Measurements from ENCODE around the gene PLXNA1.

PLXNA1 gene

GRCh38 chr3:127003175-127003555 lies 20.2 kb downstream of the PLXNA1 start:
- CTCF ChIA-PET: no interaction called here
- TF ChIP-seq FOXA1 (IDR thresholded peaks at IDR 0.05) (no peak), TARDBP (IDR thresholded peaks at IDR 0.05) (no peak), SP1 (IDR thresholded peaks at IDR 0.05) (no peak), LEF1 (IDR thresholded peaks at IDR 0.05; ENCODE audit: borderline replicate concordance) (no peak), BHLHE40 (IDR thresholded peaks at IDR 0.05; ENCODE audit: borderline replicate concordance) (no peak), HDGF (IDR thresholded peaks at IDR 0.05; ENCODE audit: borderline replicate concordance) (no peak), NFRKB (IDR thresholded peaks at IDR 0.05) (no peak), L3MBTL2 (conservative IDR thresholded peaks at IDR 0.05) (no peak)
- DNase-seq (ENCODE audit: extremely low spot score): no peak
- POLR2A ChIA-PET: no interaction called here

- TF ChIP-seq SUZ12 (IDR thresholded peaks at IDR 0.05) (no peak), LEF1 (IDR thresholded peaks at IDR 0.05; ENCODE audit: borderline replicate concordance) (no peak), HDGF (IDR thresholded peaks at IDR 0.05; ENCODE audit: borderline replicate concordance) (no peak), BHLHE40 (IDR thresholded peaks at IDR 0.05; ENCODE audit: borderline replicate concordance) (no peak), PKNOX1 (IDR thresholded peaks at IDR 0.05) (no peak), CTBP1 (IDR thresholded peaks at IDR 0.05; ENCODE audit: borderline replicate concordance) (no peak), FOXK2 (IDR thresholded peaks at IDR 0.05) (no peak), TARDBP (IDR thresholded peaks at IDR 0.05) (no peak), SP1 (IDR thresholded peaks at IDR 0.05) (no peak), FOXM1 (IDR thresholded peaks at IDR 0.05; ENCODE audit: borderline replicate concordance) (no peak)
- CTCF ChIA-PET: no interaction called here
- POLR2A ChIA-PET: no interaction called here
- no peak for DNase-seq (ENCODE audit: extremely low spot score)
Measured at GRCh38 chr3:127003601-127004280, 20.8 kb downstream of the PLXNA1 start.

- DNase-seq (ENCODE audit: extremely low spot score): no peak
- TF ChIP-seq SP1 (IDR thresholded peaks at IDR 0.05) (no peak), ELF4 (IDR thresholded peaks at IDR 0.05) (no peak), SUZ12 (IDR thresholded peaks at IDR 0.05) (no peak), FOXA1 (IDR thresholded peaks at IDR 0.05) (no peak), L3MBTL2 (conservative IDR thresholded peaks at IDR 0.05) (no peak), NFRKB (IDR thresholded peaks at IDR 0.05) (no peak), ZNF384 (IDR thresholded peaks at IDR 0.05) (no peak), FOXM1 (IDR thresholded peaks at IDR 0.05; ENCODE audit: borderline replicate concordance) (no peak), TARDBP (IDR thresholded peaks at IDR 0.05) (no peak), PKNOX1 (IDR thresholded peaks at IDR 0.05) (no peak), LEF1 (IDR thresholded peaks at IDR 0.05; ENCODE audit: borderline replicate concordance) (no peak), HDGF (IDR thresholded peaks at IDR 0.05; ENCODE audit: borderline replicate concordance) (no peak), CTBP1 (IDR thresholded peaks at IDR 0.05; ENCODE audit: borderline replicate concordance) (no peak), FOXK2 (IDR thresholded peaks at IDR 0.05) (no peak), ARNT (IDR thresholded peaks at IDR 0.05) (no peak), BHLHE40 (IDR thresholded peaks at IDR 0.05; ENCODE audit: borderline replicate concordance) (no peak)
- ChIA-PET POLR2A (no interaction called here), CTCF (no interaction called here)
Measured at GRCh38 chr3:127004641-127005397, 21.9 kb downstream of the PLXNA1 start.

GRCh38 chr3:127005864-127006500 lies 23.1 kb downstream of the PLXNA1 start:
- TF ChIP-seq SUZ12 (IDR thresholded peaks at IDR 0.05) (no peak), BHLHE40 (IDR thresholded peaks at IDR 0.05; ENCODE audit: borderline replicate concordance) (no peak), ARNT (IDR thresholded peaks at IDR 0.05) (no peak), TARDBP (IDR thresholded peaks at IDR 0.05) (no peak), HDGF (IDR thresholded peaks at IDR 0.05; ENCODE audit: borderline replicate concordance) (no peak), FOXK2 (IDR thresholded peaks at IDR 0.05) (no peak), PKNOX1 (IDR thresholded peaks at IDR 0.05) (no peak), NFRKB (IDR thresholded peaks at IDR 0.05) (no peak), SP1 (IDR thresholded peaks at IDR 0.05) (no peak), FOXM1 (IDR thresholded peaks at IDR 0.05; ENCODE audit: borderline replicate concordance) (no peak), FOXA1 (IDR thresholded peaks at IDR 0.05) (no peak)
- no peak for DNase-seq (ENCODE audit: extremely low spot score)
- POLR2A ChIA-PET: no interaction called here
- CTCF ChIA-PET: no interaction called here

- no peak for TF ChIP-seq SP1 (IDR thresholded peaks at IDR 0.05)
- no peak for TF ChIP-seq HDGF (IDR thresholded peaks at IDR 0.05; ENCODE audit: borderline replicate concordance)
- no peak for TF ChIP-seq FOXM1 (IDR thresholded peaks at IDR 0.05; ENCODE audit: borderline replicate concordance)
- no peak for TF ChIP-seq BHLHE40 (IDR thresholded peaks at IDR 0.05; ENCODE audit: borderline replicate concordance)
- TF ChIP-seq PKNOX1 (IDR thresholded peaks at IDR 0.05): no peak
- TF ChIP-seq ARNT (IDR thresholded peaks at IDR 0.05): no peak
- TF ChIP-seq L3MBTL2 (conservative IDR thresholded peaks at IDR 0.05): no peak
- TF ChIP-seq TARDBP (IDR thresholded peaks at IDR 0.05): no peak
- no peak for TF ChIP-seq FOXK2 (IDR thresholded peaks at IDR 0.05)
- no peak for TF ChIP-seq FOXA1 (IDR thresholded peaks at IDR 0.05)
- no peak for TF ChIP-seq ZNF384 (IDR thresholded peaks at IDR 0.05)
- no peak for TF ChIP-seq SUZ12 (IDR thresholded peaks at IDR 0.05)
- TF ChIP-seq ELF4 (IDR thresholded peaks at IDR 0.05): no peak
- no peak for TF ChIP-seq NFRKB (IDR thresholded peaks at IDR 0.05)
- ChIA-PET POLR2A (no interaction called here), CTCF (no interaction called here)
- no peak for DNase-seq (ENCODE audit: extremely low spot score)
Measured at GRCh38 chr3:127006781-127007436, 24.0 kb downstream of the PLXNA1 start.
